Measurements from ENCODE around the gene GORASP1. TPM values are rescaled to one million over a fixed set of nuclear protein-coding genes. Genes with fewer than 3 reads are reported as not detected.

Gene GORASP1
- total and polyA plus RNA-seq, 2 of the 8 experiments (the other 6 are each of a cell fraction or from before 2014, with no cell fraction given): 33.4 to 33.5 TPM

GRCh38 chr3:39148435-39149058 lies 41.1 kb upstream of the GORASP1 start:
- Histone ChIP-seq H3K23ac (ENCODE audit: insufficient read length) (no peak overlapping the region), H3K27ac (ENCODE audit: low read depth, low read length) (no peak overlapping the region), H3K79me2 (ENCODE audit: control insufficient read depth in 1 of 2, insufficient read depth in 2 of 2, low read length in 2 of 2) (peaks cover 14 to 44% of the 10 kb centered on the region in 2 experiments)

More at GRCh38 chr3:39148435-39149058, 41.1 kb upstream of the GORASP1 start:
- Histone ChIP-seq H3K4me2 (ENCODE audit: insufficient read depth in 1 of 2, low read depth in 2 of 2, low read length in 2 of 2) (peak overlapping the region in 1 of 2 experiments; percentile 9; a peak in 2 of 4 replicates), H3K9me3 (ENCODE audit: insufficient read depth in 2 of 2, low read depth in 1 of 2, low read length in 1 of 2) (no peaks in the 10 kb centered on the region), H3K18ac (ENCODE audit: extremely low read depth, low read length) (peak overlapping the region; percentile 68), H3K56ac (replicated peaks; ENCODE audit: insufficient read length, low read depth, low read length) (no peak overlapping the region), H2BK5ac (ENCODE audit: low read depth, low read length) (peak overlapping the region; percentile 96), H3K23me2 (ENCODE audit: low read depth, low read length) (peaks cover 16% of the 10 kb centered on the region), H3K79me1 (ENCODE audit: low read depth, low read length) (peaks cover 16% of the 10 kb centered on the region; the same call in 1 of the 2 replicates), H4K91ac (replicated peaks; ENCODE audit: insufficient read length, low read length) (peak overlapping the region; percentile 20), H3K4me1 (replicated peaks in 1 of 4; ENCODE audit: control insufficient read depth in 3 of 4, insufficient read depth in 4 of 4, low read length in 3 of 4) (peaks cover 17 to 54% (median 36%) of the 10 kb centered on the region in 4 experiments), H2AFZ (ENCODE audit: low read length) (no peak overlapping the region), H3K14ac (ENCODE audit: insufficient read length) (no peak overlapping the region), H2BK20ac (ENCODE audit: low read length) (no peak overlapping the region), H3K36me3 (ENCODE audit: control insufficient read depth in 2 of 4, insufficient read depth in 4 of 4, low read length in 3 of 4) (peaks cover 6 to 27% (median 14%) of the 10 kb centered on the region in 4 experiments; a peak in 5 of 8 replicates), H2AK5ac (ENCODE audit: low read depth, low read length) (peak overlapping the region; percentile 84; the same call in 1 of the 2 replicates), H2BK12ac (ENCODE audit: low read depth, low read length) (peak overlapping the region; percentile 56; the same call in 1 of the 2 replicates), H3K9ac (replicated peaks in 1 of 4; ENCODE audit: extremely low read depth in 1 of 4, low read depth in 3 of 4, low read length in 3 of 4) (0 out of 7 replicates have a peak overlapping the region, but pooled peaks of 1 of the 4 experiments have one; percentile 19), H4K5ac (ENCODE audit: insufficient read length, low read depth, low read length) (no peak overlapping the region), H2BK15ac (ENCODE audit: low read length) (peak overlapping the region; percentile 65; the same call in 1 of the 2 replicates), H4K8ac (ENCODE audit: extremely low read depth, insufficient read depth, low read length) (0 out of 2 replicates have a peak overlapping the region, but pooled peaks have one; percentile 20), H3K4ac (replicated peaks; ENCODE audit: insufficient read length, low read depth, low read length) (no peak overlapping the region), H3K27me3 (replicated peaks in 1 of 4; ENCODE audit: control insufficient read depth in 3 of 4, extremely low read depth in 1 of 4, insufficient read depth in 3 of 4, low read length in 3 of 4) (no peaks in the 10 kb centered on the region), H2BK120ac (replicated peaks; ENCODE audit: low read depth, low read length) (no peak overlapping the region), H4K20me1 (replicated peaks in 1 of 2; ENCODE audit: control insufficient read depth in 1 of 2, insufficient read depth in 2 of 2, low read length in 2 of 2) (peaks cover 7 to 36% of the 10 kb centered on the region in 2 experiments), H3K4me3 (ENCODE audit: extremely low read depth in 1 of 4, insufficient read depth in 2 of 4, low read depth in 3 of 4, low read length in 4 of 4) (no peak overlapping the region)
- no peak for TF ChIP-seq TCF12 (IDR thresholded peaks at IDR 0.05; ENCODE audit: low read depth, low read length)
- WGBS, 2 experiments (ENCODE audit: extremely low coverage in 1 of 2, insufficient coverage in 1 of 2, insufficient read length in 1 of 2, insufficient replicate concordance in 2 of 2, low coverage in 1 of 2, low lambda C conversion rate in 2 of 2, missing lambda C conversion rate in 1 of 2): 77% methylated on average over 7 of the region's 9 CpGs; no CpG with 5 or more reads in 1 of the 2 experiments
- ChIA-PET POLR2A (ENCODE audit: partially characterized antibody) (no interaction called here), CTCF (ENCODE audit: partially characterized antibody) (interaction anchor here (0.6 kb wide), 1 partner anchor 15 kb away, joined by 3 read pairs; no protein-coding TSS in a partner anchor)
- FAIRE-seq: no peak
- no peak for DNase-seq (ENCODE audit: low read depth in 1 of 2, low spot score in 2 of 2)

All from H1 (cell line).